ENCODE data around the gene PPDPF.
A peak's percentile ranks its signal among the peaks of the same experiment; 100 is the strongest.
"Not testable (repeated sequence)": the region's sequence is repeated elsewhere in the genome, so short reads cannot be mapped to it uniquely, and the experiment has no call there.

The PPDPF gene

GRCh38 chr20:63500902-63501817 lies 19.4 kb upstream of the PPDPF start:
- no peak for DNase-seq

DNA sequence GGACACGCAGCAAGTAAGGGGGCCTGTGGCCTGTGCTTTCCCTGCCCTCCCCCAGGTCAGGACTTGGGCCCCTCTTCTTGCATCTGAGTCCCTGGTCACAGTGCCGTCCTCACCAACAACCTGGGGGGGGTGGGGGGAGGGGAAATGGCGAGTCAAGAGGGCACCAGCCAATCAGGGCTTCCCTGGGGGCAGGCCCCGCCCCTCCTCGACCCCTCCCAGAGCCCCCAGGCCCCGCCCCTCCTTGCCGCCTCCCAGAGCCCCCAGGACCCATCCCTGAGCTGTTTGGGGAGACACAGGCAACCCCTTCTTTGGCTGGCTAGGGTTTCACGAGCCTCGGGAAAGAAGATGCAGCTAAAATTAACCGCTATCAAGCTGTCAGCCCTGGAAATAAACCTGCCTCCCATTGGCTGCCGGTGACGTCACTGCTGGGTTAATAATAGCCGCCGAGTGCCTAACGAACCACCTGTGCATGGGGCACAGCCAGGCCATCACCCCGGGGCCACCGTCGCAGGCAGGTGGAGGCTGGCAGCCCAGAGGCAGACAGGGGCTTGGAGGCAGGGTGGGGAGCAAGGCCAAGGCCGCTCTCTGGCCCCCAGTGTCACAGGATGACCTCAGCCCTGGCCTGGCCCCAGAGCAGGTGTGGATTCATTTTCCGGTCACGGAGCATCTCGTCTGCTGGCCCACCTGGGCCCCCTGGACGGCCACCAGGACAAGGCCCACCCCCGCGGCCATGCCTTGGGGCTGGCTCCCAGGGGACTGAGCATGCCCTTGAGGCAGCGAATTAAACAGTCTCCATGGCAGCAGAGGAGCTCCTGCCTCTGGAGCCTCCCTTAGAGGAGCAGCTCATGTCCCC lies 18.5 kb upstream of the PPDPF start:
- peak; percentile 16 for DNase-seq

DNA sequence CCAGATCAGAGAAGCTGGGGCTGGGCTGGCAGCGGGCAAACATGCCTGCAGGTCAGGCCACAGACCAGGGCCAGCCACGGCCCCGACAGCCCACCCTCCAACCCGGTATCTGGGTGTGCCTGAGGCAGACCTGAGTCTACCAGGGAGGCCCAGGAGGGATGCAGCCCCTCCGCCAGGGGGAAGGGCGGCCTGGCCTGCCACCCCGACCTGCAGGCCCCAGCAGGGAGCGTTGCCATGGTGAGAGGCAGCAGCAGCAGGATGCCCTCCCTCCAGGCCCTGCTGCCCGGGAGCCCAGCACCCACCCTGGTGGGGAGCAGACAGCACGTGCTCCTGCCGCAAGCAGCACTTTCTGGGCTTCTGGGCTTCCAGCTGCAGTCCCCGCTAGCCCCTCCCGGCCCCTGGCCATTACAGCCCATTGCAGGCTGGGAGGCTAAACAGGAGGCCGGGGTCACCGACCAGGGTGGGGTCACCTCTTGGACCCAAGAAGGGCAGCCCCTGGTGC lies 17.8 kb upstream of the PPDPF start:
- DNase-seq: no peak

GRCh38 chr20:63503524-63503923 lies 17.0 kb upstream of the PPDPF start:
- DNase-seq: no peak

GRCh38 chr20:63504642-63505041 lies 15.9 kb upstream of the PPDPF start:
- no peak for DNase-seq

- no peak for DNase-seq
Measured at GRCh38 chr20:63505281-63505680, 15.3 kb upstream of the PPDPF start.

GRCh38 chr20:63505723-63506122 lies 14.8 kb upstream of the PPDPF start:
- DNase-seq: no peak

GRCh38 chr20:63507083-63507743 lies 13.4 kb upstream of the PPDPF start:
- DNase-seq: no peak

DNA sequence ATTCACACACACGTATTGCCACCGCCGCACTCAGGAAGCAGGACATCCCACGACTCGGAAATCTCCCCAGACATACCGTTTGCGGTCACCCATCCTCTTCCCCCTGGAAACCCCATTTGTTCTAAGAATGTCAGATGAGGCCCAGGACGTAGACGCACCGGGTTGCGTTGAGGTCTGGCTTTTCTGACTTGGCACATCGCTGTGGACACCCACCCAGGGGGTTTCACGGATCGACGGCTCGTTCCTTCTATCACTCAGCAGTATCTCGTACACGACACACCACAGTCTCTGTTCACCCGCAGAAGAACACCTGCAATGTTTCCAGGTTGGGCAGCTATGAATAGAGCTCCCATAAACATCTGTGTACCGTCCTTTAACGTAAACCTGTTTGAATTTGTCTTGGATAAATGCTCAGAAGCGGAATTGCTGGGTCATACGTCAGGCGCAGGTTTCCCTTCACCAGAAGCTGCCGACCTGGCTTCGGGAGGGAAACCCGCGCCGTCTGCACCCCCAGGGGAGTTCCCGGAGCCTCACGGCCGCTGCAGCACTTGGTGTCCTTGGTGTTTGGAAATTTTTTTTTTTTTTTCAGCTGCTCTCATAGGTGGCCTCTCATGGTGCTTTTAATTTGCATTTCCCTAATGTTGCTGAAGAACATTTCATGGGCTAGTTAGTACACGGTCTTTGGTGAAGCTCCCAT lies 12.3 kb upstream of the PPDPF start:
- DNase-seq: no peak

GRCh38 chr20:63509088-63509564 lies 11.4 kb upstream of the PPDPF start:
- no peak for DNase-seq

GRCh38 chr20:63513207-63513606 lies 7.4 kb upstream of the PPDPF start:
- DNase-seq: no peak

GRCh38 chr20:63514520-63514919 lies 6.0 kb upstream of the PPDPF start:
- DNase-seq: not testable (repeated sequence)

DNA sequence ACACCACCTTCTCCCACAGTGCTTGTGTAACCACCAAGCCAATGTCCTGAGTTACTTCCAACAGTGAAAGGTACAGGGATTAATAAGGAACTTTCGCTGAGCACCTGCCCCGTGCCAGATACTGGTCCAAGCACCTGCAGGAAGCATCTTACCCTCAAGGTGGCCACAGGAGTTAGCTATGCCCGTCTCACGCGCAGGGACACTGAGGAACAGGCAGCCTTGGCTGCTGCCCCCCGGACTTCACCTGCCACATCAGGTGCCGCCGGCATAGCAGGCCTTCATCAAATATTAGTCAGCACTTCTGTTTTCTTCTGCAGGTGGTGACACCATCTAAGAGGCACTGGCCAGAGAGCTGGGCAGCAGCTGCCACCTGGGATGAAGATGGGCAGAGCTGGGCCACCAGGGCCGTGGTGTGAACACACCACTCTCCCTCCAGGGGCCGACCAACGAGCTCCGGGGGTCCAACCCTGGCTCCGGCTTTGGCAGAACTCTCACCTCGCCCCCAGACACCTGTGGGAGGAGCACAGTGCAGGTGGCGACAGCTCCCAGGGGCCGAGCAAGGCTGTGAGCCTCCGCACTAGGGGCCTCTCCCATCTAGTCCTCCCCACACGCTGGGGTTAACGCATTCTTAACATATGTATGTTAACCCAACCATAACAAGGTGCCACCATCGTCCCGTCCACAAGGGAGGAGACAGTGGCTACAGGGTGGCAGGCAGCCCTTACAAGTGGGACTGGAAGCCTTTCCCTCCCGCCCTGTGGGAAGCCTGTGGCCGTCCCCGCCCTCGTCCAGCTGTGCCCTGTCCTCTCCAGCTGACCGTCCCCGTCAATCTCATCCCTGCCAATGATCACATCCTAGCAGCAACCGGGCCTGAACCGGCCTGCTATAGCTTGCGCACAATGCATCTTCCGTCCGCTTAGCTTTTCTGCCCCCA lies 2.9 kb upstream of the PPDPF start:
- no peak for DNase-seq

- DNase-seq: no peak
Measured at GRCh38 chr20:63518351-63518861, 2.2 kb upstream of the PPDPF start.

- DNase-seq: no peak
Measured at GRCh38 chr20:63518946-63519667, 1.5 kb upstream of the PPDPF start.

- DNase-seq: no peak
Measured at GRCh38 chr20:63519668-63520503, 679 bp upstream of the PPDPF start.

GRCh38 chr20:63520934-63521601 lies 503 bp downstream of the PPDPF start:
- no peak for DNase-seq

- DNase-seq: no peak
Measured at GRCh38 chr20:63521602-63522001, 1.0 kb downstream of the PPDPF start.

All from NCI-H1694 treated with DMSO at 0.1 percent for 48 hours (cell line).